ENCODE data around the gene RBFOX2. TPM values are rescaled to one million over a fixed set of nuclear protein-coding genes. Genes with fewer than 3 reads are reported as not detected.

RBFOX2 gene
- total and polyA plus RNA-seq, 2 of the 8 experiments (the other 6 are each of a cell fraction or from before 2014, with no cell fraction given): 121 to 122 TPM

GRCh38 chr22:35955546-35955945 lies 73.1 kb downstream of the RBFOX2 start:
- TF ChIP-seq ATF2 (IDR thresholded peaks at IDR 0.05; ENCODE audit: low read length): no peak
- no peak for TF ChIP-seq ASH2L (IDR thresholded peaks at IDR 0.05; ENCODE audit: low read length)
- no peak for TF ChIP-seq SAP30 (IDR thresholded peaks at IDR 0.05; ENCODE audit: insufficient read depth, insufficient replicate concordance, low read length)
- H3K4me3 ChIP-seq (ENCODE audit: extremely low read depth in 1 of 4, insufficient read depth in 2 of 4, low read depth in 3 of 4, low read length in 4 of 4): no peak overlapping the region
- no peak overlapping the region for H3K4me2 ChIP-seq (ENCODE audit: insufficient read depth in 1 of 2, low read depth in 2 of 2, low read length in 2 of 2)
- peaks cover 0 to 4% (median 2%) of the 10 kb centered on the region in 4 experiments; a peak in 5 of 7 replicates for H3K4me1 ChIP-seq (replicated peaks in 1 of 4; ENCODE audit: control insufficient read depth in 3 of 4, insufficient read depth in 4 of 4, low read length in 3 of 4)
- CTCF ChIA-PET (ENCODE audit: partially characterized antibody): interaction anchor here (0.6 to 1.8 kb wide), 5 partner anchors 24 to 257 kb away, joined by 3 to 8 read pairs (median 3); no protein-coding TSS in a partner anchor
- H3K18ac ChIP-seq (ENCODE audit: extremely low read depth, low read length): no peak overlapping the region
- H3K23ac ChIP-seq (ENCODE audit: insufficient read length): no peak overlapping the region
- no peak overlapping the region for H2BK15ac ChIP-seq (ENCODE audit: low read length)
- H3K27me3 ChIP-seq (replicated peaks in 1 of 4; ENCODE audit: control insufficient read depth in 3 of 4, extremely low read depth in 1 of 4, insufficient read depth in 3 of 4, low read length in 3 of 4): no peaks in the 10 kb centered on the region
- H4K5ac ChIP-seq (ENCODE audit: insufficient read length, low read depth, low read length): no peak overlapping the region
- H3K9ac ChIP-seq (replicated peaks in 1 of 4; ENCODE audit: extremely low read depth in 1 of 4, low read depth in 3 of 4, low read length in 3 of 4): no peak overlapping the region; a peak in 1 of 7 replicates
- H4K91ac ChIP-seq (replicated peaks; ENCODE audit: insufficient read length, low read length): no peak overlapping the region
- H3K79me2 ChIP-seq (ENCODE audit: control insufficient read depth in 1 of 2, insufficient read depth in 2 of 2, low read length in 2 of 2): peaks cover 5 to 60% of the 10 kb centered on the region in 2 experiments; a peak in 3 of 4 replicates
- H2BK20ac ChIP-seq (ENCODE audit: low read length): no peak overlapping the region
- no peak overlapping the region for H3K14ac ChIP-seq (ENCODE audit: insufficient read length)
- DNase-seq (ENCODE audit: low read depth in 1 of 2, low spot score in 2 of 2) (no peak), FAIRE-seq (no peak)
- no peaks in the 10 kb centered on the region for H3K9me3 ChIP-seq (ENCODE audit: insufficient read depth in 2 of 2, low read depth in 1 of 2, low read length in 1 of 2)
- POLR2A ChIA-PET (ENCODE audit: partially characterized antibody): interaction anchor here (1.6 kb wide), 1 partner anchor 11 kb away, joined by 6 read pairs; no protein-coding TSS in a partner anchor
- 93% methylated on average over 7 of the region's 7 CpGs; no CpG with 5 or more reads in 1 of the 2 experiments for WGBS, 2 experiments (ENCODE audit: extremely low coverage in 1 of 2, insufficient coverage in 1 of 2, insufficient read length in 1 of 2, insufficient replicate concordance in 2 of 2, low coverage in 1 of 2, low lambda C conversion rate in 2 of 2, missing lambda C conversion rate in 1 of 2)
- no peaks in the 10 kb centered on the region for H3K23me2 ChIP-seq (ENCODE audit: low read depth, low read length)
- no peaks in the 10 kb centered on the region for H3K36me3 ChIP-seq (ENCODE audit: control insufficient read depth in 2 of 4, insufficient read depth in 4 of 4, low read length in 3 of 4)
- H4K8ac ChIP-seq (ENCODE audit: extremely low read depth, insufficient read depth, low read length): no peak overlapping the region
- H2BK12ac ChIP-seq (ENCODE audit: low read depth, low read length): no peak overlapping the region
- peaks cover 2% of the 10 kb centered on the region; the same call in 1 of the 2 replicates for H3K79me1 ChIP-seq (ENCODE audit: low read depth, low read length)
- H2BK5ac ChIP-seq (ENCODE audit: low read depth, low read length): no peak overlapping the region
- H3K27ac ChIP-seq (ENCODE audit: low read depth, low read length): no peak overlapping the region
- no peak overlapping the region for H2BK120ac ChIP-seq (replicated peaks; ENCODE audit: low read depth, low read length)
- no peak overlapping the region for H2AFZ ChIP-seq (ENCODE audit: low read length)
- H3K4ac ChIP-seq (replicated peaks; ENCODE audit: insufficient read length, low read depth, low read length): no peak overlapping the region
- no peak overlapping the region for H2AK5ac ChIP-seq (ENCODE audit: low read depth, low read length)
- no peak overlapping the region for H3K56ac ChIP-seq (replicated peaks; ENCODE audit: insufficient read length, low read depth, low read length)
- peaks cover 0 to under 1% of the 10 kb centered on the region in 2 experiments for H4K20me1 ChIP-seq (replicated peaks in 1 of 2; ENCODE audit: control insufficient read depth in 1 of 2, insufficient read depth in 2 of 2, low read length in 2 of 2)

Data from H1 (cell line).